Erythroblast (primary cell): ENCODE measurements around the gene FLYWCH2.

ENCODE experiments used
- GATA1 ChIP-seq: IDR thresholded peaks from 2 replicates; pipeline ENCODE4 v1.6.1; 2011; ENCODE audit warnings: low read depth, mild to moderate bottlenecking, control low read depth, low read length, moderate library complexity
- POLR2A ChIP-seq: IDR thresholded peaks from 2 replicates; pipeline ENCODE4 v1.6.1; 2011; ENCODE audit warnings: mild to moderate bottlenecking, low read length

GRCh38 chr16:2834968-2835367 is 48.0 kb upstream of the FLYWCH2 start:
- TF ChIP-seq POLR2A (no peak), GATA1 (no peak)
